Activated T-cell treated with anti-CD3 and anti-CD28 coated beads for 4 hours (primary cell): ENCODE results near the gene CCDC27.
A peak's percentile ranks its signal among the peaks of the same experiment; 100 is the strongest.

Source experiments
- DNase-seq: peaks from one replicate; pipeline ENCODE4 v3.0.0-alpha.2; 2020

The CCDC27 gene

DNA sequence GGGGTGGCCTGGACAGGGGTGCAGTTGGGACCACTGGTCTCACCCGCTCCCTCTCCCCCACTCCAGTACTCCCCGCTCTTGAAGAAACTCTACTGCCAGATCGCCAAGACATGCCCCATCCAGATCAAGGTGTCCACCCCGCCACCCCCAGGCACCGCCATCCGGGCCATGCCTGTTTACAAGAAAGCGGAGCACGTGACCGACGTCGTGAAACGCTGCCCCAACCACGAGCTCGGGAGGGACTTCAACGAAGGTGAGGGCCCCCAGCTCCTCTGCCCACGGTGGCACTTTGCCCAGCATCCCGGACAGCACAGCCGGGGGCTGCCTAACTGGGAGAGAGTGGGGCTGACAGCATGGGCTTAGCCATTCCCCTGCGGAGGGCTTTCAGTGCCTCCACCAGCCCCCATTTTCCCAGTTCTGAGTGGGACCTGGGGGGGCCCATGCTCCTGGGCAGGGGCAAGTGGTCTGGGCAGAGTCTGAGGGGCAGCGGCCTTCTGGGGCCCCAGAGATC, 30.2 kb upstream of the CCDC27 start:
- DNase-seq, result no peak

DNA sequence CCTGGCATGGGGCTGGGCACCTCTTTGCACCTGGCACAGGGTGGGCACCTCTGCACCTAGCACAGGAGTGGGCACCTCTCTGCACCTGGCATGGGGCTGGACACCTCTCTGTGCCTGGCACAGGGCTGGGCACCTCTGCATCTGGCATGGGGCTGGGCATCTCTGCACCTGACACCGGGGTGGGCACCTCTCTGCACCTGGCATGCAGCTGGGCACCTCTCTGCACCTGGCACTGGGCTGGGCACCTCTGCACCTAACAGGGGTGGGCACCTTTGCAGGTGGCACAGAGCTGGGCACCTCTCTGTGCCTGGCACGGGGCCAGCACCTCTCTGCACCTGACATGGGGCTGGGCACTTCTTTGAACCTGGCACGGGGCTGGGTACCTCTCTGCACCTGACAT, 29.4 kb upstream of the CCDC27 start:
- DNase-seq, result no peak

DNA sequence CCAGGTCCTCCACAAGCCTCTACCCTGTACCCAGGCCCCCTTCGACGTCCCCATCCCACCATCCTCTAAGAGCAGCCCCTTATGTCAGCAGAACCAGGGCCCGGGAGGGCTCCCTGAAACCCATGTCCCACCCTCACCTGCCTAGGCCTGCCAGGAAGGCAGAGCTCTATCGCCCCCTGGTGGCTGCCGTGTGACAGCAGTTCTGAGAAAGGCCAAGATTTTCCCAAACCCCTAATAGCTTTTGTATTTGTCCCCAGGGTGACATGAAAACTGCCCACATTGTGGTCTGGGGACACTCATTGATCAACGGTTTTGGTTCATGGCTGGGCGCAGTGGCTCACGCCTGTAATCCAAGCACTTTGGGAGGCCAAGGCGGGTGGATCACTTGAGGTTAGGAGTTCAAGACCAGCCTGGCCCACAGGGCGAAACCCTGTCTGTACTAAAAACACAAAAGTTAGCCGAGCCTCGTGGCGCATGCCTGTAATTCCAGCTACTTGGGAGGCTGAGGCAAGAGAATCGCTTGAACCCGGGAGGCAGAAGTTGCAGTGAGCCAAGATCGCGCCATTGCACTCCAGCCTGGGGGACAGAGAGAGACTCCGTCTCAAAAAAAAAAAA, 27.7 kb upstream of the CCDC27 start:
- peak; percentile 72 for DNase-seq

DNA sequence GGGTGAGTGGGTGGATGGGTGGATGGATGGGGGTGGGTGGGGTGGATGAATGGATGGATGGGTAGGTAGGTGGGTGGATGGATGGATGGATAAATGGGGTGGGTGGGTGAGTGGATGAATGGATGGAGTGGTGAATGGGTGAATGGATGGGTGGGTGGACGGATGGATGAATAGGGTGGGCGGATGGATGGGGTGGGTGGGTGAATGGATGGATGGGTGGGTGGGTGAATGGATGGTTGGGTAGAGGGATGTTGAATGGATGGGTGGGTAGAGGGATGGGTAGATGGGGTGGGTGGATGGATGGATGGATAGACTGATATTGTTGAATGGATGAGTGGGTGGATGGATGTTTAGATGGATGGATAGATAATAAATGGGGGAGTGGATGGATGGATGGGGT, 26.9 kb upstream of the CCDC27 start:
- no peak for DNase-seq

DNA sequence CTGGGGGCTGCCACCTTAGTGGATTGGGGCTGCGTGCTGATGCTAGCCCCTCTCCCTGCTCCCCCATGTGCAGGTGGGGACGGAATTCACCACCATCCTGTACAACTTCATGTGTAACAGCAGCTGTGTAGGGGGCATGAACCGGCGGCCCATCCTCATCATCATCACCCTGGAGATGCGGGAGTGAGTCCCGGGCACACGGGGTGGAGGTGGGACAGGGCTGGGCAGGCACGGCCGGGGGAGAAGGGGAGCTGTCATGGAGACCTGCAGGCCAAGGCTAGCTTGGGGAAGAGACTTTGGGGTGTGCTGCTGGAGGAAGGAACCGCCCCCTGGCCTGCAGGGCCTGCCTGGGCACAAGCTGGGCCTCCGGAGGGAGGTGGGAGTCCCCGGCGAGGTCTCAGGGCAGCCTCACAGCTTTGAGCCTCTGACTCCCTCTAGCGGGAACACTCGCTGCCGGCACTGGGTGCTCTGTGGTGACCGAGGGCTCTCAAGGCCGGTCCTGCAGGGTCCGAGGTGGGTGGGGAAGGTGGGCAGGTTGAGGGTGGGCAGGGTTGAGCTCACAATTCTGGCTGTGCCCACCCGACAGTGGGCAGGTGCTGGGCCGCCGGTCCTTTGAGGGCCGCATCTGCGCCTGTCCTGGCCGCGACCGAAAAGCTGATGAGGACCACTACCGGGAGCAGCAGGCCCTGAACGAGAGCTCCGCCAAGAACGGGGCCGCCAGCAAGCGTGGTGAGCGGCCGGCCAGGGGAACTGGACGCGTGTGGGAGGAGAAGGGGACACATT, 25.0 kb upstream of the CCDC27 start:
- no peak for DNase-seq

DNA sequence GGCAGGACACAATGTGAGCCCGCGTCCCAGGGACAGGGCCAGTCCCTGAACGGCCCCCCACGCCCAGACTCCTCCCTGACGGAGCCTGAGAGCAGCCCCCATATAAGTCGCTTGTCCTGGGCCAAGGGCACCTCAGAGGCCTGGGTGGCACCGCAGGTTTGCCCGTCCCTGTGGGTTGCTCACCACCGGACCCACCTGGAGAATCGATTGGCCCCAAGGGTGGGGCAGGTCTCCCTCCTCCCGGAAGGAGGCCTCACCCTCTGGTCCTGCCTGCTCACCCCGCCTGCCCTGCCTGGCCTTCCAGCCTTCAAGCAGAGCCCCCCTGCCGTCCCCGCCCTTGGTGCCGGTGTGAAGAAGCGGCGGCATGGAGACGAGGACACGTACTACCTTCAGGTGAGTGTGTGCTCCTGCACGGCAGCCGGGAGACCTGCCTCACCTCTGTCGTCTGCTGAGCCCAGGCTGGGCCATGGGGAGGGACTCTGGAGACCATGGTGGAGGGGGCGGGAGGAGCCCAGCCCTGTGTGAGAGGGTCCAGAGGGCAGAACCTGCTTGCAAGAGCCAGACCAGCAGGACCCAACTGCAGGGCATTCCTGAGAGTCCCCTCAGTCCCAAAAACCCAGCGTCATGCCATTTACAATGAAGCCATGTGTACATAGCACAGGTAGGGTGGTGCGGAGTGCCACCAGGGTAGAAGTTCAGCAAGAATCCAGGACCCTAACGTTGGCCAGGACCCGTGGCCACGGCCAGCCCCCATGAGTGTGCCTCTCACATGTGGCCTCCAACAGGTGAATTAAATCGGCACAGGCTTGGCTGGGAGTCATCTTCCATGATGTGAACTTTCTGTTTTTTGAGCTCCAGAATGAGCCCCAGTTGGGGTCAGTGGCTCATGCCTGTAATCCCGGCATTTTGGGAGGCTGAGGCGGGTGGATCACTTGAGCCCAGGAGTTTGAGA, 24.1 kb upstream of the CCDC27 start:
- DNase-seq, result no peak

DNA sequence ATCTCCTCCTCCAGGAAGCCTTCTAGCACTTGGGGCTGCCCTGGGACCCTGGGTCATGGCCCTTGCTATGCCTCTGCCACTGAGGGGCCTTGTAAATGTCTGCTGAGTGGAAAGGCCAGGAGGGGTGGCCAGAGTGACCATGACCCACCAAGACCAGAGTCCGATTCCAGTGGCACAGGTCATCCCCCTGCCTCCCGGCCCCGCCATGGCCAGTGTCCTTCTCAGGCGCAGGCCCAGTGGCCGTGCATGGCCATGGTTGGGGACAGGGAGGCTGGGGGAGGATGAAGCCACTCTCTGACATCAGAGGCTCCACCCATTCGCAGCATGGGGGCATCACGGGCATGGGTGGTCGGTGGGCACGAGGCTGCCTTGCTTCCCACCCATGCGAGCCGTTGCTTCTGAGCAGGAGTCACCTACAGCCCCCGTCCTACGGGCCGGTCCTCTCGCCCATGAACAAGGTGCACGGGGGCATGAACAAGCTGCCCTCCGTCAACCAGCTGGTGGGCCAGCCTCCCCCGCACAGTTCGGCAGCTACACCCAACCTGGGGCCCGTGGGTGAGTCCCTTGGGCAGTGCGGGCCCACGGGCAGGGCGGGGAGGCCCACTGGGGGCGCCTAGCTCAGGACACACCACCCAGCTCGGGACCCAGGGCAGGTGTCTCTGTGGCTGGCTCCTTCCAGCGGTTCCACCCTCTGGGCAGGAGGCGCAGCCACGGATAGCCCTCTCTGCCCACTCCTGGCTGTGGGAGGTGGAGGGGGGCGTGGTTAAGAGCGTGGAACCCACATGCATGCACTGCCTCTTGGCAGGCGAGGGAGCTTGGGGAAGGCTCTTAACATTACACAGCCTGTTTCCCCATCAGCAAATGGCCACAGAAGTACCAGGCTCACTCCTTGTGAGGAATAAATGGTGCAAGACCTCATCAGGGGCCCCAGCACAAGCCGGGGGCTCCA, 22.4 kb upstream of the CCDC27 start:
- DNase-seq, result no peak

DNA sequence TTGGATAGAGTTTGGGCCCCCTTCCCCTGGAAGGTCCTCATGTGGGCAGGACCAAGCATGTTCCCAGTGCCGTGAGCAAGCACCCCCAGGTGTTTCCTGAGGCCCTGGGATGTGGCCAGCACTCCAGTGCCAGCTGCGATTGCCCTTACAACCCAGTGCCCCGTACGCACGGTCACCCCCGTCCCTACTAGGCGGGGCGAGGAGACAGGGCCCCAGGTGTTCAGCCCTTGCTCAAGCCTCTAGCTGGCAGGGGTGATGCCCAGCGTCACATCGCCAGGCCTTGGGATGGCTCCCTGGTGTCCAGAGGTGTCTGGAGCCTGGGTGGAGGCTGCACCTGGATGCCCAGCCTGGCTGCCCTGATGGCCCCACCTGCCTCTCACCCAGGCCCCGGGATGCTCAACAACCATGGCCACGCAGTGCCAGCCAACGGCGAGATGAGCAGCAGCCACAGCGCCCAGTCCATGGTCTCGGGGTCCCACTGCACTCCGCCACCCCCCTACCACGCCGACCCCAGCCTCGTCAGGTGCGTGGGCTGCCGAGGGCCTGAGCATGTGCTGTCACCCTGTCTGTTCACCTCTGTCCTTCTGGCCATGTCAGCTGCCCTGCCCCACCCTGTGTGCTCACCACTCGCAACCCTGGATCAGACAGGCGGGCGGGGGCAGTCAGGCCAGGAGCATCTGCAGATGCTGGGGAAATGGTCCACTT, 21.6 kb upstream of the CCDC27 start:
- DNase-seq, result no peak

DNA sequence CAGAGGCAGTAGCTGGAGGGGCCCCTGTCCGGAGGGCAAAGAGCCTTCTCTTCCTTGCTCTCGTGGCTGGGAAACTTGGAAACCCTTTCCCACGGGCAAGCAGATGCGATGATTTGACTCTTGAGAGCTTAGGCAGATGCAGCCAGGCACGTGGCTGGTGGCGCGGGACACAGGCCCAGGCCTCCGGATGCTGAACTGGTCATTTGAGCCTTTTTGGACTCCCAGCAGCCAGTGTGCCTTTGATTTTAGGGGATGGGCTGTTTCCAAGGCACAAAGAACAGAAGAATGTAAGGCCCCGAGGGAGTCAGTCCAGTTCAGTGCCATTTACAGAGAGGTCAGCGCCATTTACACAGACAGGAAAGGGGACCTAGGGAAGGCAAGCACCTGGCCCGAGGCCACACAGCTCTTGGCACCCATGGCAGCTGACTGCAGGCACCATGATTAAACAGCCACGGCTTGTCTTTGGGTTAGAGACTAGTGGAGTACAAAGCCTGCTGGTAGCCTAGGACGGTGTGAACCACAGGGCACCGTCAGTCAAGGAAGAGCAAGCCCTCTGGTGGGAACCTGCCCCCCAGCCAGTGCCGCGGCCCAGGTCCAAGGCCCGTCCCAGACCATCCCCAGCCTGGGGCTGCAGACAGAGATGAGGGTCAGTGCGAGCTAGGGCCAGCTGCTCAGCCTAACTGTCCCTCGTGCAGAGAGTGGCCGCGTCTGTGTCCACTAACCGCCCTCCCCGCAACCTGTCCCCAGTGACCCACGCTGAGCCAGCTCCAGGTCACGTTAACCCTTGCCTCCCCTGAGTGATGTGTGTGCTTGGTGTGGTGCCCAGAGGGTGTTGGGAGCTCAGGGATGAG, 20.4 kb upstream of the CCDC27 start:
- DNase-seq, result no peak

DNA sequence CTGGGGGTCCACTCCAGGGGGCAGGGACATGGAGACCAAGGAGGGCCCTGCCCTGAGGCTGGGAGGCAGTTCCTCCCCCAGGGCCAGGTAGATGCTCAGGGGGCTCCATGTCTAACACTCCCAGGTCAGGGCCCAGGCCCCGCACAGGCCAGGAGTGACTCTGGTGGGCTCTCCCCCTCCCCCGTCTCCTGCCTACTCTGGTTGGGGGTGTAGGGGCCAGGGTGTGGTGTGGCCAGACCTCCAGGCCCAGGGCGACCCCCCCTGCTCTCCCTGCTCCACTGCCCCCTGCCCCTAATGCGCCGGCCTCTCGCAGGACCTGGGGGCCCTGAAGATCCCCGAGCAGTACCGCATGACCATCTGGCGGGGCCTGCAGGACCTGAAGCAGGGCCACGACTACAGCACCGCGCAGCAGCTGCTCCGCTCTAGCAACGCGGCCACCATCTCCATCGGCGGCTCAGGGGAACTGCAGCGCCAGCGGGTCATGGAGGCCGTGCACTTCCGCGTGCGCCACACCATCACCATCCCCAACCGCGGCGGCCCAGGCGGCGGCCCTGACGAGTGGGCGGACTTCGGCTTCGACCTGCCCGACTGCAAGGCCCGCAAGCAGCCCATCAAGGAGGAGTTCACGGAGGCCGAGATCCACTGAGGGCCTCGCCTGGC, 19.7 kb upstream of the CCDC27 start:
- DNase-seq, result no peak

DNA sequence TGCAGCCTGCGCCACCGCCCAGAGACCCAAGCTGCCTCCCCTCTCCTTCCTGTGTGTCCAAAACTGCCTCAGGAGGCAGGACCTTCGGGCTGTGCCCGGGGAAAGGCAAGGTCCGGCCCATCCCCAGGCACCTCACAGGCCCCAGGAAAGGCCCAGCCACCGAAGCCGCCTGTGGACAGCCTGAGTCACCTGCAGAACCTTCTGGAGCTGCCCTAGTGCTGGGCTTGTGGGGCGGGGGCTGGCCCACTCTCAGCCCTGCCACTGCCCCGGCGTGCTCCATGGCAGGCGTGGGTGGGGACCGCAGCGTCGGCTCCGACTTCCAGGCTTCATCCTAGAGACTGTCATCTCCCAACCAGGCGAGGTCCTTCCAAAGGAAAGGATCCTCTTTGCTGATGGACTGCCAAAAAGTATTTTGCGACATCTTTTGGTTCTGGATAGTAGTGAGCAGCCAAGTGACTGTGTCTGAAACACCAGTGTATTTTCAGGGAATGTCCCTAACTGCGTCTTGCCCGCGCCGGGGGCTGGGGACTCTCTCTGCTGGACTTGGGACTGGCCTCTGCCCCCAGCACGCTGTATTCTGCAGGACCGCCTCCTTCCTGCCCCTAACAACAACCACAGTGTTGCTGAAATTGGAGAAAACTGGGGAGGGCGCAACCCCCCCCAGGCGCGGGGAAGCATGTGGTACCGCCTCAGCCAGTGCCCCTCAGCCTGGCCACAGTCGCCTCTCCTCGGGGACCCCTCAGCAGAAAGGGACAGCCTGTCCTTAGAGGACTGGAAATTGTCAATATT, 19.0 kb upstream of the CCDC27 start:
- DNase-seq, result no peak

DNA sequence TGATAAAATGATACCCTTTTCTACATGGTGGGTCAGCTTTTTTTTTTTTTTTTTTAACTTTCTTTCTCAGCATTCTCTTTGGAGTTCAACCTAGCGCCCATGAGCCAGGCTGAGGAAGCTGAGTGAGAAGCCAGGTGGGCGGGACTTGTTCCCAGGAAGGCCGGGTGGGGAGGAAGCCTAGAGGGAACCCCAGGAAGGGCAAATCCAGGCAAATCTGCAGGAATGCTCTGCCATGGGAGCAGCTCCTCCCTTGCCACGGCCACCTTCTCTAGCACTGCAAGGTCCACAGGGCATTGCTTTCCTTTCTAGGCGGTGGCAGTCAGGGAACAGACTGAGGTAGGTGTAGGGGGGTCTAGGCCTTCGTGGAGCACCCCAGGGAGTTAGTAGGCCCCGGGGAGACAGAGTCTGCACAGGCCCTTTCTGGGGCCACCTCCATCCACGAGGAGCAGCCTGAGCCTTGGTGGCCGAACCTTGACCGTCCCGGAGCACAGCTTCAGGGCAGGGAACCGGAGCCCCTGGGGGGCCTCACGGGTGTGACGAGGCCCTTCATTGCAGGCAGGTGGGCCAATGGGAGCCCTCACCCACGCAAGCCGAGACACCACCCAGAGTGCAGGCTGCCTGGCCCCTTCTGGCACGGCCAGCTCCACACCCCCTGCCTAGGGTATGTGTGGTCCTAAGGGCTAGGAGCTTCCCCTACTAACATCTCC, 18.2 kb upstream of the CCDC27 start:
- DNase-seq, result no peak

DNA sequence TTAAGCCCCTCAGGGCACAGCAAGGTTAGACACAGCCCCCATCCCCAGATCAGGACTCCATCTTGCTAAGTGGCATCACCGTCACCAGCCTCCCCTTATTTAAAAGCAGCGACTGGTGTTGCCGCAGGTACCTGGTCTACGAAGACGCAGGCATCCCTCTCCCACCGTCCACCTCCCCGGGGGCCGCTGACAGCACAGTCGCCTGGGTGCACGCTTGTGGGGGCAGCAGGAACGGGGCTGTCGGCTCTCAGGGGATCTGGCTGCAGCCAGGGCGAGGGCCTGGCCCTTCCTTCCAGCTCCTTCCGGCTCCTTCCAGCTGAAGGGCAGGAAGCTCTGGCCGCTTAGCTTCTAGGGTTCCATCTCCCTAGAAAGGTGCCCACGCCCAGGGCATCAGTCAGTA, 17.6 kb upstream of the CCDC27 start:
- DNase-seq, result no peak

DNA sequence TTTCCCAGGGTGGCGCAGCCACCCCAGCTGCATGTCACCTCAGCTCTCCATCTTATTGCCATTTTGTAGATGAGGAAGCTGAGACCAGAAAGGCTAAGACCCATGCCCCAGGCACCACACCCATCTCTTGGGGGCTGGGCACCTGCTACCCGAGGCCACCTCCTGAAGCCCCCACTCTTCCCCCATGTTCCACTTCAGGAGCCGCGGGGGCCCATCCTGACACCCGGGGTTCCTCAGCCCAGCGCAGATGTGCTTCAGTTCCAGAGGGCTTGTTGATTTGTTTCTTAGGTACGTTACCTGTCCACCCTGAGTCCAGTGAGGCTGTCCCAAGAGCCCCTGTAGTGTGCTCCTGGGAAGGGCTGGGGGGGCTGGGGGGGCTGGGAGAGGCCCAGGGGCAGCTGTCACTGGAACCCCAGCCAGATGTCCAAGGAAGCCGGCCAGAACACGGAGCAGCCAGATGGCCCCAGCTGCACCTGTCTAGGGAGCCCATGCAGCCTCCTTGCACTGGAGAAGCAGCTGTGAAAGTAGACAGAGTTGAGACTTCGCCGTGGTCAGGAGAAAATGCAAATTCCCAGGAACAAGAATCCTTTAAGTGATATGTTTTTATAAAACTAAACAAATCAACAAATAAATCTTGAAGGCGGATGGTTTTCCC, 17.1 kb upstream of the CCDC27 start:
- no peak for DNase-seq

DNA sequence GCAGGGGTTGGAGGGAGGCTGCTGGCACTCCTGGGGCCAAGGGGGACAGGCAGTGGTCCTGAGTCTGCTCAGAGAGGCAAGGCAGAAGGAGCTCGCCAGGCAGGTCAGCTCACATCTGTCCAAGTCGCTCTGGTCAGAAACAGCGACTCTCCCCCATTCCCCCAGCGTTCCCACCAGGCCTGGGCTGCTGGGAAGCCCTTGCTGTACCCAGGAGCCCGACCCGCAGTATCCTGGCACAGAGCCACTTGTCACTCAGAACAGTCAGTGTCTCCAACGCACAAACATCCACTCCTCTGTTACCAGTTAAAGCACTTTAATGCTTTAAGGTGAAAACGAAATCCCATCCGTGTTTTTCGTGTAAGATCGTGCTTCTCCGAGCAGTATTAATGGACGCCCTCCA, 16.6 kb upstream of the CCDC27 start:
- no peak for DNase-seq

DNA sequence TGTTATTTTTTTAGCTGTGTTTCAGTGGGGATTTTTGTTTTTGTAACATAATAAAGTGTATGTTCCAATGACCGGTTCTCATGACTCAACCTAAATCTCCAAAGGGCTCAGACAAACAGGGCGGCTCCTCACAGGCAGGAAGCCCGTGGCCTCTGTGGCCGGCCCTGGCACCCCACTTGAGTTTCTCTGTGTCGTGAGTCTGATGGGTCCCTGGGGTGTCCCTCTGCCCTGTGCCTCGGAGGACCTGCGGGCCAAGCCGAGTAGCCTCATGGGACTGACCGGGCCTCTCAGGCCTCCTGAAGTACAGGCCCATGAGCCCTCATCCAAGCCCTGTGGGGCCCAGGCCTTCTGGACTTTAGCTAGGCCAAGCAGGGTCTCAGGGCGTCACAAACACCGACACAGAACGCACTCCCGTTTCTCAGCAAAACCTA, 16.1 kb upstream of the CCDC27 start:
- no peak for DNase-seq

DNA sequence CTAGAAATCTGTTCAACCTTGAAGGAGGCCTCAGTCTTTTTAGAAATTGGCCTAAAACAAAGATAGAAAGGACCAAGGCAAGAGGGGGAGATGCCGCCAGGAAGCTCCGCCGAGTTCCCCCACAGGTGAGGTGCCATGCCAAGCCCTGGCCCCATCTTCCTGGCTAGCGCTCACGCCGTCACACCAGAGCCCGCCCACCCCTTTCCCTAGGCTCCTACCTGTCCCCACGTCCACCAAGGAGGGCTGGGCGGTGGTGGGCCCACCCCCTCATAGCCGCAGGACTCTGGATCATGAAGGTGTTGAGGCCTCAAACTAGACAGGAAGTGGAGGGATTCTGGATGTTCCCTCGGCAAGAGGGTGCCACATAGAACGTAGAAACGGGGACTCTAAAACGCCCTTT, 15.5 kb upstream of the CCDC27 start:
- DNase-seq, result no peak

DNA sequence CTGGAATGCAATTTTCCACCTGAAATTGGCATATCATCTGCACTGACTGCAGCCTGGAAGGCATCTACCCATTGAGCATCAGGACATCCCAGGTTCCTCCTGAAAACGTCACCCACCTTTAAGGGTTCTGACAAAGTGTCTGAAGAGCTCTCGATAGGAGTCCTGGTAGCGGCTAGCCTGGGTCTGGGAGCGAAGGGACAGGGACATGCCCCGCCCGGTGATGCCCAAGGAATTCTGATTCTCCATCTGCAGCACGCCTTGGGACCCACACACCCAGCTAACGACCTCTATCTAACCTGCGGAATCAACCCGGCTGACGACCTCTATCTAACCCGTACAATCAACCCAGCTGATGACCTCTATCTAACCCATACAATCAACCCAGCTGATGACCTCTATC, 13.3 kb upstream of the CCDC27 start:
- no peak for DNase-seq
